GM12801 (cell line): Measurements from ENCODE around the gene EPHA5.

Source experiments
- CTCF ChIP-seq: IDR thresholded peaks from one replicate; pipeline ENCODE4 v1.5.1; 2011; ENCODE audit warnings: control low read depth; ENCODE audit not compliant: insufficient read length; ENCODE audit errors: extremely low read depth

EPHA5 gene

GRCh38 chr4:65546882-65547416 is 123.3 kb downstream of the EPHA5 start:
- TF ChIP-seq CTCF: no peak

GRCh38 chr4:65538571-65538970 is 131.7 kb downstream of the EPHA5 start:
- TF ChIP-seq CTCF: no peak

- TF ChIP-seq CTCF: no peak
These were observed 135.2 kb downstream of the EPHA5 start for GRCh38 chr4:65535113-65535512.

GRCh38 chr4:65521666-65522065 is 148.6 kb downstream of the EPHA5 start:
- no peak for TF ChIP-seq CTCF

- no peak for TF ChIP-seq CTCF
These were observed 154.6 kb downstream of the EPHA5 start for GRCh38 chr4:65515646-65516045.

GRCh38 chr4:65510976-65511375 is 159.3 kb downstream of the EPHA5 start:
- TF ChIP-seq CTCF: no peak

GRCh38 chr4:65508168-65508567 is 162.1 kb downstream of the EPHA5 start:
- TF ChIP-seq CTCF: no peak
